ENCODE measurements around the gene SFRP5. TPM values are rescaled to one million over a fixed set of nuclear protein-coding genes. Genes with fewer than 3 reads are reported as not detected.

The SFRP5 gene
- total RNA-seq, 1 donor from 2014 or later = 2.1 TPM

GRCh38 chr10:97748116-97748515 lies 23.7 kb downstream of the SFRP5 start:
- DNase-seq (no peak), ATAC-seq (ENCODE audit: poor library complexity) (no peak)
- intact Hi-C loops (cut with DNase I) = no loop called here

- ATAC-seq (ENCODE audit: poor library complexity) = no peak
- no peak for DNase-seq
- intact Hi-C loops (cut with DNase I) = no loop called here
These were observed 24.2 kb downstream of the SFRP5 start for GRCh38 chr10:97747573-97747972.

- intact Hi-C loops (cut with DNase I) = no loop called here
- ATAC-seq (ENCODE audit: poor library complexity) = no peak
- no peak for DNase-seq
These were observed 27.3 kb downstream of the SFRP5 start for GRCh38 chr10:97744405-97745035.

GRCh38 chr10:97743169-97743943 lies 28.4 kb downstream of the SFRP5 start:
- intact Hi-C loops (cut with DNase I) = no loop called here
- DNase-seq (no peak), ATAC-seq (ENCODE audit: poor library complexity) (no peak)

DNA sequence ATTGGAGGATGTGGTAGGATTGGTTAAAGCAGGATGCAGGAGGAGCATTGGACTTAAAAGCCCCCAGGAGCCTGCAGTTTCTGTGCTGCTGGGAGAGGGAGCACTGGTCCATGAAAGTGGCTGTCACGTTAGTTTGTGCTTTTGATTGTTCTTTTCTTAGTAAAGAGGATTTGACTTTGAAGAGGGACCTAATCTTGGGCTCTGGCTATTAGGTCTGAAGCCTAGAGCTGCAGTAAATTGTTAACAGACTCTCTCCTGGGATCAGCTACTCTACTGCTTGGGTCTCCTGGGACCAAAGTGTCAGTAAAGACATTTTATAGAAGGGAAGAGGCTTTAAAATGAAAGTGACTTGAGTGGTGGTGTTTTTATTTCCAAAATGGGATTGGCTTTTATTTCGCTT lies 31.2 kb downstream of the SFRP5 start:
- ATAC-seq (ENCODE audit: poor library complexity) (no peak), DNase-seq (no peak)
- intact Hi-C loops (cut with DNase I) = no loop called here

GRCh38 chr10:97738616-97739015 lies 33.2 kb downstream of the SFRP5 start:
- ATAC-seq (ENCODE audit: poor library complexity) = no peak
- no peak for DNase-seq
- intact Hi-C loops (cut with DNase I) = no loop called here

DNA sequence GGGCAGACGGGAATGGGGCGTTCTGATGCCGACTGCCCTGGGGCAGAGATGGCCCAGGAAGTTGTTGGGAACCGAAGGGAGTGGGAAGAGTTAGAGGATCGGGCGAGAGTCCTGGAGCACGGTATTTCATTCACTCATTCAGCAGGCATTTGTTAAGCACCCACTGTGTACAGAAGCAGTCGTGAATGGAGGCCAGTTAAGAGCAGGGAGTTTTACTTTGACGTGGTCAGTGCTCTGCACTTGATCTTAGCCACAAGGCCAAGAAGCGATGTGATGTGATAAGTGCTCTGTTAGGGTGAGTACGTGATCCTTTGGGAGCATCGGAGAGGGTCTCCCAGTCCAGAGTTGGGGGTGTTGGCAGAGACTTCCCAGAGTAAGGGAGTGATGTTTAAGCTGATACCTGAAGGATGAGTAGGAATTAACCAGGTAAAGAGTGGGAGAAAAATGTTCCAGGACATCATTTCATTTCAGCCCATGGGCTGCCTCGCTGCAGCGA lies 34.0 kb downstream of the SFRP5 start:
- ATAC-seq (ENCODE audit: poor library complexity) (no peak), DNase-seq (no peak)
- intact Hi-C loops (cut with DNase I) = no loop called here

DNA sequence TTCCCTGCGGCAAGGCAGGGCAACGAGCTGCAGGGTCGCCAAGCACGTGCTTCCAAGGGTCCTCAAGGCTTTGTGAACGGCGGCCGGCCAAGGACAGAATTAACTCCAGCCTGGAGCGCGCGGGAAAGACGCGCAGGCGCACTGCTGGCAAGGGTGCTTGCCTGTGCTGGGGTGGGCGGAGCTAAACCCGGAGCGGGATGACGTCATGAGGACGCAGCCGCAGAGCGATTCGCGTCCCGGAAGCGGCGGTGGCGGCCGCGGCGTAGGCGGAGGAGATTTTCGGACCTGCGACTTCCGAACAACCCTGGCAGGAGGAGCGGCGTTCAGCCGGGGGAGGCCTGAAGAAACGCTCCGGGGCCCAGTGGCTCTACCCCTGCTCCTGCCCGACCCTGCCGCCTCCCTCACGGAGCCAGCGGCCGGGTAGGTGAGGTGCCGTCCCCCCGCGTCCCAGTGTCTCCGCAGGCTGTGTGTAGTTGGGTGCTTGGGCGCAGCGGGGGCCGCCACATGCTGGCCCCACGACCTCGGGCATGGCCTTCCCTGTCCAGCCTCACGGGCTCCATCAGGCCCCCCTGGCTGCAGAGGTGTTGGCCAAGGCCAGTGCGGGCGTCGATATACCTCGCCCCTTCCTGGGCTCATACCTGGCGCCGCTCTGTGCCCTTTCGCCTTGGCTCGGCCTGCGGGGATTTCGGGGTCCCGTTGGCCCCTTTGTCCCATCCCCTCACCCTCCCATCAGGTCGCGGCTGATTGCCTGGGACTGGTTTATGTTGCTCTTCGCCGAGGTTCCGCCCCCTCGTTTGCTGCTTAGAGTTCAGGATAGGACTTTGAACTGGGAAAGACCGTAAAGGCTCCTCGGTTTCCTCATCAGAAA lies 34.7 kb downstream of the SFRP5 start, which contains the start of gene ZFYVE27:
TSS of gene ZFYVE27 (plus strand) at position 227 of the 868 bp plus-strand sequence. CDS start 1,350 bp downstream, outside the sequence.
- ATAC-seq (ENCODE audit: poor library complexity) (peak; percentile 97), DNase-seq (peak; percentile 98)
- intact Hi-C loops (cut with DNase I) = no loop called here

DNA sequence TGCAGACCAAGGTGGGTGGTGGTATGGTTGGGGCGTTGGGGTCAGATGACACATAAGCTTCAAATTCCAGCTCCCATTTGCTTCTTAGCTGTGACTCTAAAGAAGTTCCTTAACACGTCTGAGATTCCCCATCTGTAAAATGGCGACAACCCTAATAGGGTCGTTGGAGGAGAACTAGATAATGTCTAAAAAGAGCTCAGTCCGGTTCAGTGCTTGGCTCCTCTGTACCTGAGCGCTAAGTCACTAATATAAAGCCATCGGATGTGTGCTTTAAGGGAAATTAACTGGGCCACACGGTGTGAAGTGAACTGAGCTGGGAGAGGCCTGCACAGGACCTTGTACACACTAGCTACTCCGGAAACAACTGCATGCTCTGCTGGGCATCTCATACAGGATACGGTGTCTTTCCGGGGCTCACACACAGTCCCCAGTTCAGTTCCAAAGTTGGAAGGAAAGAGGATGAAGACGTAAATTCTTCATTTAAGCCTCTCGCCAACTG lies 35.3 kb downstream of the SFRP5 start:
- ATAC-seq (ENCODE audit: poor library complexity) (peak; percentile 14), DNase-seq (no peak)
- intact Hi-C loops (cut with DNase I) = no loop called here

GRCh38 chr10:97734021-97734420 lies 37.8 kb downstream of the SFRP5 start:
- DNase-seq (no peak), ATAC-seq (ENCODE audit: poor library complexity) (no peak)
- intact Hi-C loops (cut with DNase I) = loop anchor here (5.0 kb wide), 1 partner anchor 57 kb away; no protein-coding TSS in a partner anchor

GRCh38 chr10:97733256-97733655 lies 38.5 kb downstream of the SFRP5 start:
- DNase-seq (no peak), ATAC-seq (ENCODE audit: poor library complexity) (no peak)
- intact Hi-C loops (cut with DNase I) = loop anchor here (5.0 kb wide), 1 partner anchor 56 kb away; no protein-coding TSS in a partner anchor

DNA sequence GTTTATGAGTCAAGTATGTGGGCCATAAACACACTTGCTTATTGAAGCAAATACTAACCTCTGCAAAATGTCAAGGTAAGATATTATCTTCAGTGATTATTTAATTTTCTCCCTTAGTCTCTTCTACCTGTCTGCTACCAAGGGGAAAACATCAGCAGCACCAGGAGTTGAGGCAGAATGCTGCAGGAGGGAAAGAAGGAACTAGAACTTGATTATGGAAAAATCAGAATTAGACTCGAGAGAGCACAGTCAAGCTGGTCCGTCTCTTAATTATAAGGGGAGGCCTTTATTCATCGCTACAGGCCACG lies 39.8 kb downstream of the SFRP5 start:
- DNase-seq = no peak
- intact Hi-C loops (cut with DNase I) = loop anchor here (5.0 kb wide), 1 partner anchor 55 kb away; no protein-coding TSS in a partner anchor
- no peak for ATAC-seq (ENCODE audit: poor library complexity)

- intact Hi-C loops (cut with DNase I) = loop anchor here (2.0 to 5.0 kb wide), 2 partner anchors 23 to 54 kb away; no protein-coding TSS in a partner anchor
- ATAC-seq (ENCODE audit: poor library complexity) = peak; percentile 77
- no peak for DNase-seq
These were observed 40.3 kb downstream of the SFRP5 start for GRCh38 chr10:97731346-97732051.

- intact Hi-C loops (cut with DNase I) = no loop called here
- ATAC-seq (ENCODE audit: poor library complexity) (no peak), DNase-seq (no peak)
These were observed 42.8 kb downstream of the SFRP5 start for GRCh38 chr10:97729014-97729413.

DNA sequence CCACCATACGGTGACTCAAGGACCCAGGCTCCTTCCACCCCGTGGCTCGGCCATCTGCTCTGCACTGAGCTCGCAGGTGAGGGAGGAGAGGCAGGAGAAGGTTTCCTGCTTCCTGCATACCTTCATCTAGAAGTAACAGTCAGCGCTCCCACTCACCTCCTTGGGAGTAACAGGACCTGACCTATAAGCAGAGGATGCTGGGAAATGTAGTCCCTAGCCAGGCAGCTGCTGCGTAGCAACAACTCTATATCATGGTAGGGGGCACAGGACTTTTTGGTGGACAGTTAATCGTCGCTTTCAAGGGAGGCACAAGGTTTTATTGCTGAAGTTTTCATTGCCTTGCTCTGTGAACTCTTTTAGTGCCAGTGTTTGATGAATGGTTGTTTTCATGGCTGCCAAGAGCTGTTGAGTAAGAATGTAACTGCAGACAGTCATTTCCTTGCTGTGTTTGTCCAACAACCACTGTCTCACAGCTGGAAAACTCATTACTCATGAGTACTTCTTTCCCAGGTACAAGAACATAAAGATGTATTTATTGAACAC lies 45.1 kb downstream of the SFRP5 start:
- DNase-seq (no peak), ATAC-seq (ENCODE audit: poor library complexity) (peak; percentile 45)
- intact Hi-C loops (cut with DNase I) = no loop called here

DNA sequence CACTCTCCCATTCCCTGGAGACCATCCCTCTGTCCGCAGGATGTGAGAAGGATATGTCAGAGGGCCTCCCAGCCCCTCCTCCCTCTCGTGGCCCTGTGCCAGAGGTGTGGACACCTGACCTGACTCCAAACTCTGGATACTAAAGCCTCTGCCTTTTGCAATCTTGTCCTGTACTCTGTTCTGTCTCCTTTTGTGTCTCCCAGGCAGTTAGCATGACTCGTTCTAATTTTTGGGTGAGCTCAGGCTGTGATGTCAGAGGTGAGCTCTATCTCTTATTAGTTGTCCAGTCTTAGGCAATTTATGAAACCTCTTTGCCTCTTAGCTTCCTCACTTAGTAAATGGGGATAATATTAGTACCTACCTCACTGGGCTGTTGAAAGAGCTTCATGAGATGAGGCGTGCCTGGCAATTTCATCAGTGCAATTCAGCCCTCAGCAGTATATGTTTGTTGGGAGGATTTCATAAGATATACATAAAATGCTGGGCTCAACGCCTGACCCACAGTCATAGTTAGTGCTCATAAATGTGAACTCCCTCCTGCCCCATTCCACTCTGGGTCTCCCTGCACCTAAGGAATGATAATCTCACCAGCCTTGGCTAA lies 47.4 kb downstream of the SFRP5 start:
- intact Hi-C loops (cut with DNase I) = no loop called here
- ATAC-seq (ENCODE audit: poor library complexity) = no peak
- no peak for DNase-seq

GRCh38 chr10:97723001-97723400 lies 48.8 kb downstream of the SFRP5 start:
- intact Hi-C loops (cut with DNase I) = no loop called here
- DNase-seq (no peak), ATAC-seq (ENCODE audit: poor library complexity) (no peak)

All from Right ventricle myocardium superior (tissue), 1 donor.